ENCODE results near the gene PLEKHG7. TPM values are rescaled to one million over a fixed set of nuclear protein-coding genes. Genes with fewer than 3 reads are reported as not detected.

The PLEKHG7 gene
- total and polyA plus RNA-seq, 8 donors, result 0.29 to 2.7 (median 0.59) TPM; not detected in 2

GRCh38 chr12:92764831-92765230, 62.0 kb downstream of the PLEKHG7 start:
- no peak for DNase-seq
- Histone ChIP-seq H3K4me3 (no peak overlapping the region), H3K9me3 (no peaks in the 10 kb centered on the region), H3K36me3 (no peaks in the 10 kb centered on the region), H3K4me1 (peaks cover 0 to 13% (median 0%) of the 10 kb centered on the region in 4 donors), H3K27ac (no peak overlapping the region), H3K27me3 (no peaks in the 10 kb centered on the region)
- WGBS, 5 donors, result 75 to 90% (median 85%) methylated on average over 3 to 5 of the region's 5 CpGs
- TF ChIP-seq POLR2AphosphoS5 (IDR thresholded peaks at IDR 0.05), result no peak
- TF ChIP-seq POLR2A (IDR thresholded peaks at IDR 0.05), result no peak
- TF ChIP-seq EP300 (IDR thresholded peaks at IDR 0.05), result no peak
- no peak for TF ChIP-seq CTCF (IDR thresholded peaks at IDR 0.05)
- intact Hi-C loops (cut with DNase I; ENCODE audit: low total_unique reads), result no loop called here

GRCh38 chr12:92765871-92766270, 63.1 kb downstream of the PLEKHG7 start:
- no peaks in the 10 kb centered on the region for H3K36me3 ChIP-seq
- H3K4me3 ChIP-seq, result no peak overlapping the region
- DNase-seq, result no peak
- 64 to 100% (median 67%) methylated on average over 1 of the region's 1 CpG for WGBS, 5 donors
- H3K9me3 ChIP-seq, result no peaks in the 10 kb centered on the region
- H3K27ac ChIP-seq, result no peak overlapping the region
- no peak for TF ChIP-seq EP300 (IDR thresholded peaks at IDR 0.05)
- TF ChIP-seq CTCF (IDR thresholded peaks at IDR 0.05), result no peak
- TF ChIP-seq POLR2AphosphoS5 (IDR thresholded peaks at IDR 0.05), result no peak
- no peak for TF ChIP-seq POLR2A (IDR thresholded peaks at IDR 0.05)
- peaks cover 0 to 19% (median 0%) of the 10 kb centered on the region in 4 donors for H3K4me1 ChIP-seq
- intact Hi-C loops (cut with DNase I; ENCODE audit: low total_unique reads), result no loop called here
- no peaks in the 10 kb centered on the region for H3K27me3 ChIP-seq

GRCh38 chr12:92769124-92769901, 66.5 kb downstream of the PLEKHG7 start:
- Histone ChIP-seq H3K36me3 (no peaks in the 10 kb centered on the region), H3K4me3 (no peak overlapping the region), H3K9me3 (no peaks in the 10 kb centered on the region), H3K4me1 (peaks cover 0 to 28% (median 6%) of the 10 kb centered on the region in 4 donors), H3K27me3 (no peaks in the 10 kb centered on the region), H3K27ac (peak overlapping the region in 2 of 5 donors; percentile 29 to 34)
- 69 to 83% (median 80%) methylated on average over 4 of the region's 4 CpGs for WGBS, 5 donors
- peak in 1 of 2 donors; percentile 32 for DNase-seq
- intact Hi-C loops (cut with DNase I; ENCODE audit: low total_unique reads), result no loop called here
- TF ChIP-seq POLR2A (IDR thresholded peaks at IDR 0.05) (no peak), CTCF (IDR thresholded peaks at IDR 0.05) (no peak), EP300 (IDR thresholded peaks at IDR 0.05) (no peak), POLR2AphosphoS5 (IDR thresholded peaks at IDR 0.05) (no peak)

GRCh38 chr12:92771001-92771400, 68.2 kb downstream of the PLEKHG7 start:
- no peaks in the 10 kb centered on the region for H3K9me3 ChIP-seq
- intact Hi-C loops (cut with DNase I; ENCODE audit: low total_unique reads), result no loop called here
- peaks cover 0 to 28% (median 6%) of the 10 kb centered on the region in 4 donors for H3K4me1 ChIP-seq
- no peak overlapping the region for H3K4me3 ChIP-seq
- no peaks in the 10 kb centered on the region for H3K27me3 ChIP-seq
- H3K27ac ChIP-seq, result no peak overlapping the region
- TF ChIP-seq CTCF (IDR thresholded peaks at IDR 0.05) (no peak), EP300 (IDR thresholded peaks at IDR 0.05) (no peak), POLR2AphosphoS5 (IDR thresholded peaks at IDR 0.05) (no peak), POLR2A (IDR thresholded peaks at IDR 0.05) (no peak)
- DNase-seq, result no peak
- WGBS, 5 donors, result 26 to 45% (median 29%) methylated on average over 1 of the region's 1 CpG
- peaks cover 0 to 11% (median 8%) of the 10 kb centered on the region in 4 donors for H3K36me3 ChIP-seq
